A673 (cell line): ENCODE measurements around the gene BCKDHA. TPM values are rescaled to one million over a fixed set of nuclear protein-coding genes. Genes with fewer than 3 reads are reported as not detected.
A peak's percentile ranks its signal among the peaks of the same experiment; 100 is the strongest.

Experiments
- BruUV-seq: library from RNA; stranded (reverse); fragments of 400-500 nt; replicated peaks from 2 replicates; lab custom pipeline; 2021; lab: Mats Ljungman, UMichigan
- CTCF ChIA-PET: fragments of 300-600 bp; sonication (Branson Sonifier 250); formaldehyde crosslinking; loops from one replicate; lab custom pipeline; 2022; ENCODE audit warnings: antibody characterized with exemption; lab: Charles Lee
- POLR2A ChIA-PET: fragments of 300-600 bp; sonication (Branson Sonifier 250); formaldehyde crosslinking; loops from one replicate; lab custom pipeline; 2022; ENCODE audit warnings: antibody characterized with exemption; ENCODE audit not compliant: low non-redundant PET; lab: Charles Lee
- DNase-seq: peaks from one replicate; pipeline ENCODE4 v3.0.0-alpha.2; 2015; ENCODE audit warnings: low spot score
- H3K27ac ChIP-seq: fragments of 200-600 bp; sonication (generic); 2 replicates; pipeline ENCODE4 v1.5.1; 2016; ENCODE audit warnings: mixed run types, low read depth, mild to moderate bottlenecking, mixed read lengths, antibody characterized with exemption, low read length; ENCODE audit not compliant: poor library complexity, severe bottlenecking
- H3K27me3 ChIP-seq: fragments of 200-600 bp; sonication (generic); replicated peaks from 2 replicates; pipeline ENCODE4 v1.6.1; 2017; ENCODE audit warnings: mixed run types, low read depth, mild to moderate bottlenecking, mixed read lengths, antibody characterized with exemption, low read length; ENCODE audit not compliant: insufficient read depth, poor library complexity
- H3K36me3 ChIP-seq: fragments of 200-600 bp; sonication (generic); 2 replicates; pipeline ENCODE4 v1.6.1; 2016; ENCODE audit warnings: mixed run types, mild to moderate bottlenecking, mixed read lengths, antibody characterized with exemption, low read length; ENCODE audit not compliant: insufficient read depth, poor library complexity, severe bottlenecking
- H3K4me1 ChIP-seq: fragments of 200-600 bp; sonication (generic); 2 replicates; pipeline ENCODE4 v1.6.1; 2017; ENCODE audit warnings: mixed run types, mild to moderate bottlenecking, mixed read lengths, antibody characterized with exemption, low read length; ENCODE audit not compliant: insufficient read depth, poor library complexity, severe bottlenecking
- H3K4me3 ChIP-seq: fragments of 200-600 bp; sonication (generic); 2 replicates; pipeline ENCODE4 v1.5.1; 2016; ENCODE audit warnings: low read depth, mixed run types, mild to moderate bottlenecking, mixed read lengths, low read length; ENCODE audit not compliant: poor library complexity, severe bottlenecking
- H3K9me3 ChIP-seq: fragments of 200-600 bp; sonication (generic); 2 replicates; pipeline ENCODE4 v1.6.1; 2016; ENCODE audit warnings: mixed run types, low read depth, mild to moderate bottlenecking, mixed read lengths, antibody characterized with exemption, low read length; ENCODE audit not compliant: poor library complexity, severe bottlenecking
- CTCF ChIP-seq: fragments of 300-800, 200-600 bp; sonication (generic); conservative IDR thresholded peaks from 2 replicates; pipeline ENCODE4 v1.5.1; 2017; ENCODE audit warnings: low read depth, mild to moderate bottlenecking, antibody characterized with exemption, low read length, moderate library complexity, mixed read lengths
- EZH2 ChIP-seq: fragments of 200-600 bp; sonication (generic); IDR thresholded peaks from 2 replicates; pipeline ENCODE4 v1.6.1; 2017; ENCODE audit warnings: borderline replicate concordance, low read depth, mild to moderate bottlenecking, mixed read lengths, antibody characterized with exemption, low read length; ENCODE audit not compliant: poor library complexity, severe bottlenecking
- intact Hi-C: fragments of 100-400 bp; cut with micrococcal nuclease; formaldehyde crosslinking; loops from one replicate; pipeline ENCODE4 v1.10.0; 2022; ENCODE audit not compliant: unreplicated experiment
- total RNA-seq: library from RNA; stranded (reverse); gene quantifications from 2 replicates; pipeline ENCODE4 v1.2.3, GENCODE V29; 2021

BCKDHA gene
- total RNA-seq, 1 experiment from 2014 or later, result 14.7 TPM

- no peak for DNase-seq
- intact Hi-C loops, result loop anchor here (10.0 kb wide), 1 partner anchor 352 kb away; no protein-coding TSS in a partner anchor
- Histone ChIP-seq H3K4me1 (no peaks in the 10 kb centered on the region), H3K9me3 (no peaks in the 10 kb centered on the region), H3K36me3 (peaks cover 20% of the 10 kb centered on the region), H3K4me3 (no peak overlapping the region), H3K27ac (no peak overlapping the region), H3K27me3 (no peaks in the 10 kb centered on the region)
- BruUV-seq, result no TSS peak
- ChIA-PET POLR2A (no interaction called here), CTCF (no interaction called here)
- TF ChIP-seq EZH2 (no peak), CTCF (no peak)
Measured at GRCh38 chr19:41392775-41393174, 4.8 kb upstream of the BCKDHA start.

DNA sequence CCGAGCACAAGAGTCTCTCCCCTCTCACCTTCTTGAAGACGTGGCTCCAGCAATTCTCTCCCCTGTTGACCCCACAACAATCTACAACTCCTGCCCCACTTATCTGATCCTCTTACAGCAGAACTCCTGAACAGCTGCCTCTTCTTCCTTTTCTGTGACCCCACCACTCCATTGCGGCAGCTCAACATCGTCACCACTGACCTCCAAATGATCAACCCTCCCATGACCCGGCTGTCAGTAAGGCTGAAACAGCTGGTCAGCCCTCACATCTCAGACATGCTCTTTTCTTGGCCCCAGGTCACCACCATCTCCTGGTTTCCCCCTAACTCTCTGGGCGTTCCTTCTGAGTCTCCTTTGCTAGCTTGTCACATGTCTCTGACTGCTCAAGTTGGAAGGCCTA lies 2.3 kb upstream of the BCKDHA start:
- Histone ChIP-seq H3K36me3 (peaks cover 8% of the 10 kb centered on the region), H3K4me3 (no peak overlapping the region), H3K27me3 (no peaks in the 10 kb centered on the region), H3K27ac (no peak overlapping the region), H3K9me3 (no peaks in the 10 kb centered on the region), H3K4me1 (peaks cover 10% of the 10 kb centered on the region)
- TF ChIP-seq EZH2 (no peak), CTCF (no peak)
- BruUV-seq, result no TSS peak
- POLR2A ChIA-PET, result no interaction called here
- CTCF ChIA-PET, result no interaction called here
- DNase-seq, result no peak
- intact Hi-C loops, result loop anchor here (10.0 kb wide), 1 partner anchor 349 kb away; no protein-coding TSS in a partner anchor

GRCh38 chr19:41398050-41398418 lies 416 bp downstream of the BCKDHA start:
- Histone ChIP-seq H3K9me3 (no peaks in the 10 kb centered on the region), H3K4me1 (peaks cover 10% of the 10 kb centered on the region), H3K4me3 (peak overlapping the region; percentile 86), H3K27me3 (no peaks in the 10 kb centered on the region), H3K36me3 (no peaks in the 10 kb centered on the region), H3K27ac (peak overlapping the region; percentile 97)
- POLR2A ChIA-PET, result no interaction called here
- CTCF ChIA-PET, result no interaction called here
- intact Hi-C loops, result loop anchor here (10.0 kb wide), 1 partner anchor 347 kb away; no protein-coding TSS in a partner anchor
- no TSS peak for BruUV-seq
- DNase-seq, result no peak
- TF ChIP-seq CTCF, result no peak
- no peak for TF ChIP-seq EZH2
